GM18511 (cell line): ENCODE data around the gene TOX4.
"Not testable (repeated sequence)": the region's sequence is repeated elsewhere in the genome, so short reads cannot be mapped to it uniquely, and the experiment has no call there.

Experiments
- ATAC-seq: cut with Tn5 transposase; IDR thresholded peaks from one replicate; pipeline ENCODE4 v1.9.1; 2021; ENCODE audit warnings: mild to moderate bottlenecking, moderate library complexity; ENCODE audit not compliant: unreplicated experiment

The TOX4 gene

GRCh38 chr14:21533294-21533693, 56.3 kb downstream of the TOX4 start:
- ATAC-seq: no peak

GRCh38 chr14:21534576-21534975, 57.6 kb downstream of the TOX4 start:
- no peak for ATAC-seq

DNA sequence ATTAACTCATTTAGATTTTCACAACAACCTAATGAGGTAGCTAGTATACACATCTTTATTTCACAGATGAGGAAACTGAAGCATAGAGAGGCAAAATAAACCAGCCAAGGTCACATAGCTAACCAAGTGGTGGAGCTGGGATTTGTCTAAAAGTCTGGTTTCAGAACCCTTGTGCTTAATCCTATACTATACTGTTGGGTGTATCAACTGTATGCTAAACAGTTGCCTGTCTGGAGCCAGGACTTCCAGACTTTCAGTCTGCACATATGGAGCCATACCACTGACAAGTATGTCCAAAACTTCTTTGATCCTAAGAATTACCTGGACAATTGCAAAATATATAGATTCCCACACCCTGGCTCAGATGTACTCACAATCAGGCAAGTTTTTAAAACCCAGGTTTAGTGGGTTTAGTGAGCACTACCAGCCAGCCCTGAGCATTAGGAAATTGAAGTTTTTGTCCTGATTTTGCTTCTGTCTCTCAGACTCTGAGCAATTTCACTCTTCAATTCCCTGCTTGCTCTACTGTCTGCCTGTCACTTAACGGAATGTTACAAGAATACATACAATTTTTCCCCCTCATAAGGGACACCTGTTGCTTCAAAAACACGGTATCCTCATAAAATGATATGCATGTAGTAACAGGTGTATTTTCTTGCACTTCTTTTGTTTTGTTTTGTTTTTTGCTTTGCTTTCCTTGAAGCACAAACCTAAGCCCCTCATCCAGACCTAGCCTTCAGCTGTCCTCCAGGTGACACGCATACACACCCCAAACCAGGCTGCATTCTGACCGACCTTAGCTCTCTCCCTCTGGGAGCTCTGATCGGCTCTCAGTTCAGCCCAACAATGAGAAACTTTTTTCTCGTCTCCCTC, 58.8 kb downstream of the TOX4 start:
- no peak for ATAC-seq

GRCh38 chr14:21536418-21537089, 59.6 kb downstream of the TOX4 start:
- no peak for ATAC-seq

DNA sequence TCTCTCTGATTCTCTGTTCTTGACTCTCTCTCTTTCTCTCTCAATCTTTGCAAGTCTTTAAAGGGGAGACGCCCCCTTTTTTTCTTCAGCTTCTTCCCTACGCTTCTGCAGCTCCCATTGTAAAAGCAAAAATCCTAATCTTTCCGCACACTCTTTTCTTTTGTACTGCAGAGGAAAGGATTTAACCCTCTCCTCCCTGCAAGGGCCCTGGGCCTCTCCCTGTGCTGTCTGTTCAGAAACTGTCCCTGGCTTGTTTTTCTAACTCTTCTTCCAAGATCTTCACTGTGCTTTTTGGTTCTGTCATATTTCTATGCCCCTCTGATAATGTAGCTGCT, 60.1 kb downstream of the TOX4 start:
- no peak for ATAC-seq

DNA sequence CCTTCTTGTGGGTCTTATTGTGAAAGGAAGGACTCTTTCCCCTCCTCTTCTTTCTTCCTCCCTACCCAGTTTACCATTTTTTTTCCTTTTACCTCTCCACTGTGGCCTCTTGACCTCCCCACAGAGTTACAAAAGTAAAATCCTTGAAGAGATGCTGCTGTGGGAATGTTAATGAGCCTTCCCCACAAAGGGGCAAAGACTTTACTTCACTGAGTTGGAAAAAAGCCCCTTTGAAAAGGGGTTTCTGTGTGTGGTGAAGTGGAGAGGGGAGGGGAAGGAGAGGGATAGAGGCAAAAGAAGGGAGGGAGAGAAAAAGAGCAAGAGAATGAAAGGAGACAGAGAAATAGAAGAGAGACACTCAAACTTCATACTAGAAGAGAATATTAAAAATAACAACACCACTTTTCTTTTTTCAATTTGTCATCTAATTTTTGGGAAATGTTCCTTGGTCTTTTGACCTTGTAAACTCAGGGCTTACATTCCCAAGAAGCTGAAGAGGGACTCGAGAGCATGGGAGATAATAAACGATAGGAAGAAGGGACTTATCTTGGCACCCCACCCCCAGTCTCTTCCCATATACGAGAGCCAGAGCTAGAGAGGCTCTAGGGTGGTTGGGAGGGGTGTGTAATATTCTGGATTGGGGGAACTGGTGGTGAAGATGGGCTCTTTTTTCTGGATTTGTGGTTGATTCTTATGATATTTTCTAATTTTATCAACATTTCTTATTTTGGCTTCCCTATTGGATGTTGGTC, 62.4 kb downstream of the TOX4 start:
- ATAC-seq: no peak

- no peak for ATAC-seq
Observed at GRCh38 chr14:21541413-21542074, 64.5 kb downstream of the TOX4 start.

DNA sequence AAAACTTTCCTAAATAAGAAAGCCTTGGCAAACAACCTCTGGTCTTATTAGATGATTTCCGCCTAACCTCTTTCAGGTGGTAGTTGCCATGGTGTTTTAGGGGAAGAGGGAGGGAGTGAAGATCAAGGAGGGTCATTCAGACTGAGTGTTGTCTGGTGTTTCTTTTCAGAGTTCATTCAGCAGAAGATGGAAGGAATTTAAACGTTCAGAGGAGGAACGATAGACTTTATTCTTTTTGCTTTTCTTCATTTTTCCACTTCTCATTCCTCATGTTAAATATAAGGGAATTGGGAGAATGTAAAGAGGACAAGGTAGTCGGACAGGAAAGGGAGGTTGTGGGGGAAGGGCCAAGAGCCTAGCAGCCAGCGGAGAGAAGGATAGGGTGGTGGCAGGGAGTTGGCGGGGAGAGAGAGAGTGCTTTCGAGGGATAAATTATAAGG, 66.5 kb downstream of the TOX4 start:
- ATAC-seq: no peak

GRCh38 chr14:21543963-21544362, 67.0 kb downstream of the TOX4 start:
- ATAC-seq: no peak

DNA sequence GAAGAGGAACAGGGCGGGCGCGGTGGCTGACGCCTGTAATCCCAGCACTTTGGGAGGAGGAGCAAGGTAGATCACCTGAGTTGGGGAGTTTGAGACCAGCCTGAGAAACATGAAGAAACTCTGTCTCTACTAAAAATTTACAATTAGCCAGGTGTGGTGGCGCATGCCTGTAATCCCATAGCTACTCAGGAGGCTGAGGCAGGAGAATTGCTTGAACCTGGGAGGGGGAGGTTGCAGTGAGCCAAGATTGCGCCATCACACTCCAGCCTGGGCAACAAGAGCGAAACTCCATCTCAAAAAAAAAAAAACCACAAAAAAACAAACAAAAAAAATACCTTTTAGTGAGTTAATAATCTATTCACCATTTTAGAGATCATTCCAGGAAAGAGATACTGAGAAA, 67.6 kb downstream of the TOX4 start:
- not testable (repeated sequence) for ATAC-seq
